GM10248 (cell line): ENCODE results near the gene PRICKLE4.

Experiments used
- CTCF ChIA-PET: fragments of 300-600 bp; sonication (Branson Sonifier 250); formaldehyde crosslinking; extraction: SDS; loops from one replicate; lab custom pipeline; 2021; ENCODE audit warnings: antibody characterized with exemption; lab: Yijun Ruan, JAX
- POLR2A ChIA-PET: fragments of 350-650 bp; sonication (Branson Sonifier 250); formaldehyde crosslinking; extraction: SDS; loops from one replicate; lab custom pipeline; 2020; ENCODE audit warnings: antibody characterized with exemption; lab: Yijun Ruan, JAX
- DNase-seq: peaks from one replicate; pipeline ENCODE4 v3.0.0; 2012; ENCODE audit errors: extremely low spot score
- CTCF ChIP-seq: IDR thresholded peaks from 2 replicates; pipeline ENCODE4 v1.5.1; 2012; ENCODE audit warnings: mild to moderate bottlenecking, low read depth; ENCODE audit errors: extremely low read depth, missing control alignments, control extremely low read depth

PRICKLE4 gene

GRCh38 chr6:41755895-41756294, 24.7 kb upstream of the PRICKLE4 start:
- POLR2A ChIA-PET: no interaction called here
- no peak for DNase-seq
- CTCF ChIA-PET: interaction anchor here (1.4 kb wide), 1 partner anchor 19 kb away, joined by 3 read pairs; no protein-coding TSS in a partner anchor
- no peak for TF ChIP-seq CTCF

- CTCF ChIA-PET: interaction anchor here (1.4 kb wide), 1 partner anchor 18 kb away, joined by 3 read pairs; no protein-coding TSS in a partner anchor
- no peak for TF ChIP-seq CTCF
- DNase-seq: no peak
- POLR2A ChIA-PET: no interaction called here
These were observed 24.2 kb upstream of the PRICKLE4 start for GRCh38 chr6:41756354-41756753.

GRCh38 chr6:41757271-41757670, 23.3 kb upstream of the PRICKLE4 start:
- TF ChIP-seq CTCF: no peak
- ChIA-PET CTCF (interaction anchor here (0.6 to 2.1 kb wide), 3 partner anchors 15 to 398 kb away, joined by 3 to 5 read pairs (median 3); no protein-coding TSS in a partner anchor), POLR2A (no interaction called here)
- DNase-seq: no peak

- no peak for DNase-seq
- ChIA-PET POLR2A (no interaction called here), CTCF (interaction anchor here (2.1 kb wide), 1 partner anchor 14 kb away, joined by 5 read pairs; no protein-coding TSS in a partner anchor)
- no peak for TF ChIP-seq CTCF
These were observed 22.5 kb upstream of the PRICKLE4 start for GRCh38 chr6:41757931-41758640.

GRCh38 chr6:41758641-41759035, 21.9 kb upstream of the PRICKLE4 start:
- ChIA-PET CTCF (interaction anchor here (1.0 to 2.1 kb wide), 3 partner anchors 10 to 15 kb away, joined by 3 to 5 read pairs (median 5); no protein-coding TSS in a partner anchor), POLR2A (no interaction called here)
- no peak for TF ChIP-seq CTCF
- DNase-seq: no peak

- ChIA-PET POLR2A (no interaction called here), CTCF (interaction anchor here (1.0 to 1.6 kb wide), 2 partner anchors 9 to 16 kb away, joined by 3 to 5 read pairs; no protein-coding TSS in a partner anchor)
- no peak for TF ChIP-seq CTCF
- DNase-seq: no peak
These were observed 21.3 kb upstream of the PRICKLE4 start for GRCh38 chr6:41759106-41759904.
